Neural progenitor cell (in vitro differentiated cells): ENCODE measurements around the gene PLEKHM1.

Experiments used
- EZH2 ChIP-seq: fragments of 200-600 bp; sonication (generic); IDR thresholded peaks from 2 replicates; pipeline ENCODE4 v1.6.1; 2017; ENCODE audit warnings: antibody characterized with exemption, mild to moderate bottlenecking, moderate library complexity
- TF ChIP-seq, protein P1 (sequence below): fragments of 200-600 bp; sonication (generic); IDR thresholded peaks from 2 replicates; pipeline ENCODE4 v1.5.1; 2017; ENCODE audit warnings: antibody characterized with exemption, mild to moderate bottlenecking

DNA sequence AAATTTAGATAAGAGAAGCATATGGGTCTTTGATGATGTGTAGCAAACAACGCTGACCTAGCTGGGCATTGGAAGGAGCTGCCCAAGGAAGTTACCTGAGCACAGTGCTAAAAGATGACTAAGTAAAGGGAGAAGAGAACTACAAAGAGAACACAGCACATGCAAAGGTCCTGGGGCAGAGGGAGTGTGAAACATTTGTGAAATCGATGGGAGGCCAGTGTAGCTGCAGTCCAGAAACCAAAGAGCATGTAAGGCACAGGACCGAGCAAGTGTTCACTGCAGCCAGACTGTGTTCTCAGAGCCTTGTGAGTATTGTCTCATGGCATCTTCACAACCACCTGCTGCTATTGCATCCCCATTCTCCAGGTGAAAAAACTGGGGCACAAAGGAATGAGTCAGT is 102.8 kb downstream of the PLEKHM1 start:
- TF ChIP-seq, protein P1, sequence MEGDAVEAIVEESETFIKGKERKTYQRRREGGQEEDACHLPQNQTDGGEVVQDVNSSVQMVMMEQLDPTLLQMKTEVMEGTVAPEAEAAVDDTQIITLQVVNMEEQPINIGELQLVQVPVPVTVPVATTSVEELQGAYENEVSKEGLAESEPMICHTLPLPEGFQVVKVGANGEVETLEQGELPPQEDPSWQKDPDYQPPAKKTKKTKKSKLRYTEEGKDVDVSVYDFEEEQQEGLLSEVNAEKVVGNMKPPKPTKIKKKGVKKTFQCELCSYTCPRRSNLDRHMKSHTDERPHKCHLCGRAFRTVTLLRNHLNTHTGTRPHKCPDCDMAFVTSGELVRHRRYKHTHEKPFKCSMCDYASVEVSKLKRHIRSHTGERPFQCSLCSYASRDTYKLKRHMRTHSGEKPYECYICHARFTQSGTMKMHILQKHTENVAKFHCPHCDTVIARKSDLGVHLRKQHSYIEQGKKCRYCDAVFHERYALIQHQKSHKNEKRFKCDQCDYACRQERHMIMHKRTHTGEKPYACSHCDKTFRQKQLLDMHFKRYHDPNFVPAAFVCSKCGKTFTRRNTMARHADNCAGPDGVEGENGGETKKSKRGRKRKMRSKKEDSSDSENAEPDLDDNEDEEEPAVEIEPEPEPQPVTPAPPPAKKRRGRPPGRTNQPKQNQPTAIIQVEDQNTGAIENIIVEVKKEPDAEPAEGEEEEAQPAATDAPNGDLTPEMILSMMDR = no peak
- TF ChIP-seq EZH2 = no peak
